SIG-M5 (cell line): Measurements from ENCODE around the gene MYO18B.

Experiments used
- DNase-seq: peaks from one replicate; lab custom pipeline; 2025; lab: John Stamatoyannopoulos, UW

The MYO18B gene

GRCh38 chr22:25990940-25991339 lies 249.0 kb downstream of the MYO18B start:
- DNase-seq: no peak

- DNase-seq: no peak
These were observed 250.3 kb downstream of the MYO18B start for GRCh38 chr22:25992331-25992730.

GRCh38 chr22:25996669-25997068 lies 254.7 kb downstream of the MYO18B start:
- DNase-seq: no peak

- no peak for DNase-seq
These were observed 256.1 kb downstream of the MYO18B start for GRCh38 chr22:25997886-25998775.

GRCh38 chr22:26002456-26002855 lies 260.5 kb downstream of the MYO18B start:
- no peak for DNase-seq

GRCh38 chr22:26004477-26004876 lies 262.5 kb downstream of the MYO18B start:
- no peak for DNase-seq

GRCh38 chr22:26008587-26008986 lies 266.6 kb downstream of the MYO18B start:
- no peak for DNase-seq

- DNase-seq: no peak
These were observed 274.9 kb downstream of the MYO18B start for GRCh38 chr22:26016916-26017315.

GRCh38 chr22:26017932-26018331 lies 275.9 kb downstream of the MYO18B start:
- DNase-seq: no peak

- no peak for DNase-seq
These were observed 277.6 kb downstream of the MYO18B start for GRCh38 chr22:26019596-26019995.

- no peak for DNase-seq
These were observed 279.5 kb downstream of the MYO18B start for GRCh38 chr22:26021516-26021915.

- DNase-seq: no peak
These were observed 281.3 kb downstream of the MYO18B start for GRCh38 chr22:26023104-26023775.

GRCh38 chr22:26025626-26026025 lies 283.6 kb downstream of the MYO18B start:
- no peak for DNase-seq

GRCh38 chr22:26027341-26027740 lies 285.4 kb downstream of the MYO18B start:
- no peak for DNase-seq

- DNase-seq: no peak
These were observed 289.7 kb downstream of the MYO18B start for GRCh38 chr22:26031641-26032040.

GRCh38 chr22:26033071-26033470 lies 291.1 kb downstream of the MYO18B start:
- DNase-seq: no peak

GRCh38 chr22:26033586-26033985 lies 291.6 kb downstream of the MYO18B start:
- no peak for DNase-seq

GRCh38 chr22:26035523-26035922 lies 293.5 kb downstream of the MYO18B start:
- DNase-seq: no peak

GRCh38 chr22:26038365-26038764 lies 296.4 kb downstream of the MYO18B start:
- no peak for DNase-seq

- DNase-seq: no peak
These were observed 299.9 kb downstream of the MYO18B start for GRCh38 chr22:26041931-26042330.

- no peak for DNase-seq
These were observed 301.0 kb downstream of the MYO18B start for GRCh38 chr22:26043031-26043430.

- no peak for DNase-seq
These were observed 303.1 kb downstream of the MYO18B start for GRCh38 chr22:26045051-26045450.

- DNase-seq: no peak
These were observed 303.9 kb downstream of the MYO18B start for GRCh38 chr22:26045860-26046259.
